Stimulated activated CD4-positive, alpha-beta T cell treated with anti-CD3 and anti-CD28 coated beads, Interleukin-12 subunit alpha, Interleukin-12 subunit beta, amount 100 ng/mL, for 24 hours (primary cell): Measurements from ENCODE around the gene PRR7.

Experiments
- DNase-seq, 2 experiments: peaks; one replicate each; pipeline ENCODE4 v3.0.0-alpha.2; 2020; ENCODE audit warnings: low read depth in 2 of 2

PRR7 gene

DNA sequence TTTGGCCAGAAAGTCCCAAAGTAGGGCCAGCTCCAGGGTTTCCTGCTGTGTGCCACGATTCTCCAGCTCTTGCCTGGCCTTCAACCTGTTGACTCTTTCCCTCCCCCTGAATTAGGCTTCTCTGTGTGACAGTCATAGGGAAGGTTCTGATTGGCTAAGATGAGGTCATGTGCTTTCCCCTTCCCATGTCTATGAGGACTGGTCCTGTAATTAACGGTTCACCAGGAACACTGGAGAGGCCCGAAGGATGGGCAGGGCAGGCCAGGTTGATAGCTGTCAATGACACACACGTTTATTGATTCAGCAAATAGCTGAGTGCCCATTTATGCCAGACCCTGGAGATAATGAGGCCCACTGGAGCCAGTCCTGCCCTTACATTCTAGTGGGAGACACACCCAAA lies 9.0 kb upstream of the PRR7 start:
- no peak for DNase-seq

DNA sequence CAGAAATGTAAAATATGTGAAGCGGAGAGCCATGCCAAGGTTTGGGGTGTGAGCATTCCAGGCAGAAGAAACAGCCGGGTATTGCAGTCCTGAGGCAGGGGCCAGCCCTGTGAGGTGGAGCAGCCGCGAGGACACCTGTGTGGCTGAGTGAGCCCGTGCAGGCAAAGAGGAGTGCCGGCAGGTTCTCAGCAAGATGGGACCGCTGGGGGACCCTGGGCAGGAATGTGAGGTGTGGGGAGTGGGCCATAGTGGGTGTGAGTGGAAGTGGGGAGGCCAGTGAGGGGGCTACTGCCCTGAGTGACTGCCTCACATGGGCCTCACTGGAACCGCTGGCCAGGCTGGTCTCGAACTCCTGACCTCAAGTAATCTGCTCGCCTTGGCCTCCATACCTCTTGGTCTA lies 8.1 kb upstream of the PRR7 start:
- no peak for DNase-seq

DNA sequence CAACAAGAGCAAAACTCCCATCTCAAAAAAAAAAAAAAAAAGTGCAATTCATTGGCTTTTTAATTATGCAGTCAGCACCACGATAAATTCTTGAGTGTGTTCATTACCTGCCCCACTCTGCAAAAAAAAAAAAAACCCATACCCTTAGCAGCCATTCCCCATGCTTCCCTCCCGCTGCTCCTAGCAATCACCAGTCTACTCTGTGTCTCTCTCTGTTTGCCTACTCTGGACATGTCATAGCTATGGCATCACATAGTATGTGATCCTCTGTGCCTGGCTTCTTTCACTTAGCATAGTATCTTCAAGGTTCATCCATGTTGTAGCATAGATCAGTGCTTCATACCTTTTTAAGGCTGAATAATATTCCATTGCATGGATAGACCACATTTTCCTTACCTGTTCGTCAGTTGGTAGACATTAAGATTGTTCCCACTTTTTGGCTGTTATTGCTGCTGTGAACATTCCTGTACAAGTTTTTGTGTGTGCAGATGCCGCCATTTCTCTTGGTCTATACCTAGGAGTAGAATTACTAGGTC lies 7.0 kb upstream of the PRR7 start:
- DNase-seq = no peak

DNA sequence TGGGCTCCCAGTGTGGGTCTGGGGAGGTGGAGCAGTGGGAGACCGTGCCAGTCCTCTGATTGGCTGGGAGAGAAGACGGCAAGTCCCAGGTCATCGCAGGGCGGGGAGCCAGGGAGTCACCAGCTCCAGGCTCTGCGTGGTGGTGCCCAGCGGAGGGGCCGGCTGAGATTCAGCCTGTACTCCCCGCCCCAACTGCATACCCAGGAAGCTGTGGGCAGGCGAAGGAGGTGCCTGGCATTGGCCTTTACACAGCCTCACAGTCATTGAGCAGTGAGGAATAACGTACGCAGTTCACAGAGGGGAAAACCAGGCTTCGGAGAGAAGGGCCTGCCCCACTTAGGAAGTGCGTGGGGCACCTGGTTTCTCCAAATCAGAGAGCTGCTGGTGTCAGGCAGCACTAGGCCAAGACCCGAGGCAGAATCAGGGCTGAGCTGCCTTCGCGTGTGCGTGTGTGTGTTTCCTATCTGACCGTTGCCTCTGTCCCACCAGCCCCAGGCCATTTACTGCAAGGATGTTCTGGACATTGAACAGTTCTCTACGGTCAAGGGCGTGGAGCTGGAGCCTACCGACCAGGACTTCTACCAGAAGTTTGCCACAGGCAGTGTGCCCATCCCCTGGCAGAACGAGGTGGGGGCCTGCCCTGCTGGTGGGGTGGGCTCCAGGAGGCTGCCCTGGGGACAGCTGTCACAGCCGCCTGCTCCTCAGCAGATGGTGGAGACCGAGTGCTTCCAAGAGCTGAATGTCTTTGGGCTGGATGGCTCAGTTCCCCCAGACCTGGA lies 6.2 kb upstream of the PRR7 start:
- no peak for DNase-seq

DNA sequence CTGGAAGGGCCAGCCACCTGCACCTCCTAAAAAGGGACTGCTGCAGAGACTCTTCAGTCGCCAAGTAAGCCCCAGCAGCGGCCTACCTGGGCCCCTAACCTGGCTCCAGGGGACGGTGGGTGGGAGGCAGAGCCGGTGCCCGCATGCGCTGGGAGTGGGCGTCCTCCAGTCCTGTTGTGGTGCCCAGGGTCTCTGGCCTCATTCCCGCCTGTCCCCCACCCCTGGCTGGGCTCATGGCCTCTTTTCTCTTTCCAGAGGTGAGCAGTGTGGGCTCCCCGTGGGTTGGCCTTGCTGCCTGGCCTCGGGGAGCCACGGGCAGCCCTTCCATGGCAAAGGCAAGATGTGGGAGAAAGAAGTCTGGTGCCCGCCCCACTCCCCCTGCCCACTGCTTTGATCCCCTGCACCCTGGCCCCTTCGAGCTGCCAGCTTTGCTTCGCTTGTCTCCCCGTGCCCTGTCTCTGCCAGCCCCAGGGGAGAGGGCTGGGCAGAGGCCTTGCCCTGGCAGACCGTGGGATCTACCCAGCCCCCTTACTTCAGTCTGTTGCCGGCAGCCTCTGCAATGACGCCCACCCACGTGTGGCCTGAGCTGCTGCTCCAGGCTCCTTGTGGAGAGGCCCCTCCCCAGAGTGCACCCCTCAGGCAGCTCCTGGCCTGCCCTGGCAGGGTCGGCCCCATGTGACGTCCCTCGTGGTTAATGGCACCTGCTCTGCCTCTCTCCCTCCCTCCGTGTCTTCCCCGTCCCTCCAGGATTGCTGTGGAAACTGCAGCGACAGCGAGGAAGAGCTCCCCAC lies 5.4 kb upstream of the PRR7 start:
- no peak for DNase-seq

DNA sequence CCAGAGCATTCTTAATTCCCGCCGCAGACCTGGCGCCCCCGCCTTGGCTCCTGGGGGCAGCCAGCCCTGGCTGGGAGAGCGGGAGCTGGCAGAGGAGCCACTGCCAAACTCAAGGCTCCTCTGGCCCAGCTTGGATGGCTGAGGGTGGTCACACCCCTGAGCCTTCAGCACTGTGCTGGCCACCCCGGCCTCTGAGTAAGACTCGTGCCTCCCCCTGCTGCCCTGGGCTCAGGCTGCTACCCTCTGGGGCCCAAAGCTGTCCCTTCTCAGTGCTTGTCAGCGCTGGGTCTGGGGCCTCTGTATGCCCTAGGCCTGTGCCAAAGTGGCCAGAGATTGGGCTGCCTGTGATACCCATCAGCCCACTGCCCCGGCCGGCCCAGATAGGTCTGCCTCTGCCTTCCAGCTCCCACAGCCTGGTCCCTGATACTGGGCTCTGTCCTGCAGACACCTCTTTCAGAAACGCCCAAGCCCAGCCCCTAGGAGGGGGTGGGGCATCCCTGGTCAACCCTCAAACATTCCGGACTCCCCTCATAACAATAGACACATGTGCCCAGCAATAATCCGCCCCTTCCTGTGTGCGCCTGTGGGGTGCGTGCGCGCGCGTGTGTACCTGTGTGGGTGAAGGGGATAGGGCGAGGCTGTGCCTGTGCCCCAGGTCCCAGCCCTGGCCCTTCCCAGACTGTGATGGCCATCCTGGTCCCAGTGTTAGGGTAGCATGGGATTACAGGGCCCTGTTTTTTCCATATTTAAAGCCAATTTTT lies 4.4 kb upstream of the PRR7 start:
- DNase-seq = no peak

DNA sequence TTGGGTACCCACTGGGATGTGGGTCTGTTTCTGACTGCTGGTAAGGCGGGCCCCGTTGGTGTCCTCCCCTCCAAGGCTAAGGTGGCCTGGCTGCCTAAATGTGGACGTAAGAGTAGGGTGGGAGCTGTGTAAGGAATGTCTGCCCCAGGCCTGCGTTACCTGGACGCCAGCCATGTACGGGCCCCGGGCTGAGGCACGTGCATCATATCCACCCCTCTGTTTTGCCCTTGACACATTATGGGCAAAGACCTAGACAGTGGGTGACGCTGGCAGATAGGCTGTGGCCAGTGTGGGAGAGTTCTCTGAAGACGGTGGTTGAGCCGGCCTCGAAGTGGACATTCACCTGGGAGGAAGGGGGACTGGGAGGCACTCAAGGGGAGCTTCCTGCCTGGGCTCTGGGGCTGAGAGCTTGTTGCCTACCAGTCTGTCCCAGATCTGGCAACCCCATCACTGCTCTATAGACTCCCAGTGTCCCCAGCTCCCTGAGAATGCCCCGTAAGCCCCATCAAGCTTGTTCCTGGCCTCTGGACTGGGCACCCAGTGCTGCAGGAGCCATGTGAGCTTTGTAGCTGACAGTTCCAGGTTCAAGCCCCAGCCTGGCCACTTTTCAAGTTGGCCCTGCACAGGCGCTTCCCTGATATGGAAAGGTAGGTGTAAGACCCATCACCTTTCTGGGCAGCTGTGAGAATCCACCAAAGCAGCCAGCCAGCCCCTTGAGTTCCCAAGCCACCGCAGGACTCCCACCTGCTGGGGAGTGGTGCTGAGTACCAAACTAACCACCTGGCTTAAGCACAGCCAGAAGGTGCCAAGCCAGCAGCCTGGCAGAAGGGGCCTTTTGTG lies 3.2 kb upstream of the PRR7 start:
- no peak for DNase-seq

DNA sequence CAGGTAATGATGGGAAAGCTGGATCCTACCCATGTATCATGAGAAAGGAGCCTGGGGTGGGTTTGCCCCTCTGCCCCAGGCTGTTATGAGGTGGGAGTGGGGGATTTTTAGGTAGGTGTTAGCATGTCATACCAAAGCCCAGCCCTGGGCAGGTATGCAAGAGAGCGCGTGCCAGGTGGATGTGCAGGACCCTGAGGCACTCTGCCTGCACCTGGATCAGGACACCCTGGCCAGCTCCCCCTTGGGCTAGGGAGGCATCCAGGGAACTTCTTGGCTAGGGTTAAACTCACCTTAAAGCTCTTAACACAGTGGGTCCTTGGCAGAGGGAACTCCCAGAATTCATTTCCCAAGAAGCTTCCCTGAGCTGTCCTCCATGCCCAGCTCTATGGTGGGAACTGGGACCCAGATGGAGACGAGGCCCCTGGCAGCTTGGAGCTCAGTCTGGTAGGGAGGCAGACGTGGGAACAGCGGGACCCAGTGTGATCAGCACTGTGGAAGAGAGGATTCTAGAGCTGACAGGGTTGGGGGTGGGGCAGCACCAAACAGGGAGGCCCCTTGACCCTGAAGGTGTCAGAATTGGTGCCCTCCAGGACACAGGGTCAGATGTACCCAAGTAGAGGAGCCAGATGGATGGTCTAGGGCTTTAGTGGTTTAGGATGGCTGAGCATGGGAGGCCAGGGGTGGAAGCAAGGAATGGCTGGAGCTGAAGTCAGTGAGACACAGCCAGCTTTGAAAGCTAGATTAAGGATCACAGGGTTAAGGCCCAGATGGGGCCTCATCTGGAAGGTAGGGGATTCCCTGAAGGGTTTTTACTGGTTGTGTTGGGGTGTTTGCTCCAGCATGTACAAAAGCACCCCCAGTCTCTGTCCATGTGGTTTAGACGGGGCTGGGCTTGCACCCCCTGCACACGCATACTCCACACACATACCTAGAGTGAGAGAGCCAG lies 2.2 kb upstream of the PRR7 start:
- no peak for DNase-seq

DNA sequence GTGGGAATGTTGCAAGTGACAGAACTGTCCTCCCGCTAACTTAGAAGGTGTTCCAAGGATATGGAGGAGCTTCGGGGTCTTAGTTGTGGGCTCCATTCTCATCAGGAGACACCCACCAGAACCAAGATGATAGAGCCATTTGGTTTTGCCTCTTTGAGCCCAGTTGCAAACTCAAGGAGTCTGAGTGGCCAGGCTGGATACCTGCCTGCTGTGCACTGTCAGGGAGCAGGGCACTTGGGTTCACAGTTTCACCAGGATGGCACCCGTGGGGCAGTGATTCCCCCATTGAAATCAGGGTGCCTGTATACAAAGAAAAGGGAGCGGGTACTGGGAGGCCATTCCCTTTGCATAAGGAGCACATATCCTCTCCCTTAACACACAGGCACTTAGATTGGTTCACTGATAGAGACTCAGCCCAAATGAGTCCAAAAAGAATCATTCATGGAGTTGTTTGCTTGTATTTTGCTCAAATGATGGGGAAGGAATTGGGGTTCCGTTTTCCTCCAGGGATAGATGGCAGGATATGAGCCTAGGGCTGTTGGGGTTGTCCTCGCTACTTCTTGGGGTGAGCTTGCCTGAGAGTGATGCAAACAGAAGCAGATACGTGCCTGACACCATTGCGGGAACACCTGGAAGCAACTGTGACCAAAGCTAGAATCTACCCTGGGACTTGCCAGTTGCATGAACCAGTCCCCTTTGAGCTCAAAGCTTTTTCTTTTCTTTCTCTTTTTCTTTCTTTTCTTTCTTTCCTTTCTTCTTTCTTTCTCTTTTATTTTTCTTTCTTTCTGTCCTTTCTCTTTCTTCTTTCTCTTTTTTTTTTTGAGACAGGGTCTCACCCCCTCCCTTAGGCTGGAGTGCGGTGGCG lies 1.3 kb upstream of the PRR7 start:
- no peak for DNase-seq

DNA sequence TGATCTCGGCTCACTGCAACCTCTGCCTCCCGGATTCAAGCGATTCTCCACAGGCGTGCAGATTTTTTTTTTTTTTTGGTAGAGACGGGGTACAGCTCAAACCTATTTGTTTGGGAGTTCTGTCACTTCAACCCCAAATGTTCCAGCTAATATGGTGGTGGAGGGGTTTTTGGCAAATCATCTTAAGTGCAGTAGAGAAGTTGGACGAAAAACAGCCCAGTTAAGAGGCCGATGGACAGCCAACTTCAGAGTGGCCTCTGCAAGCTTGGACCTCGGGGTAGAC lies 756 bp upstream of the PRR7 start:
- DNase-seq = no peak

DNA sequence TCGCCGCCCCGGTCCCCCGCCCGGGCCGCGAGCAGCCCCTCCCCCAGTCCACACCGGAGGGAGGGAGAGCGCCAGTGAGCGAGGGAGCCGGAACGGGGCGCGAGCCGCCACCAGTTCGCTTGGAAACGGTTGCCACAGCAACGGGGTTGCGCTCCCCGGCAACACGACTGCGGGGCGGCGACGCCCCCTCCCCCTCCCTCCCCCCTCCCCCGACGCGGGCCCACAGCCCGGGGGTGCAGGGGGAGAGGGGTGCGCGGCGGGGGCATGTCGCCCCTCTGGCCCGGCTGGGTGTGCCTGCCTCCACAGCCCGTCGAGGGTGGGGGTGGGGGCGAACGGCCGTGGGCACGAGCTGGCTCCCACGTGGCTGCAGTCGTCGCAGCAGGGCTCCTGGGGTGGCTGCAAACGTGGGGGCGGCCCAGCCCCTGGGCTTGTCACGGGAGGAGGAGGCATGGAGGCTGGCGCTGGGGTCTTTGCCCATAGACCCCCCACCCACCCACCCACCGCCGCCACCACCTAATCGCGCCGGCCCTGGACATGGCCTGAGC lies 524 bp downstream of the PRR7 start:
- DNase-seq = peak in 1 of 2 experiments; percentile 56

DNA sequence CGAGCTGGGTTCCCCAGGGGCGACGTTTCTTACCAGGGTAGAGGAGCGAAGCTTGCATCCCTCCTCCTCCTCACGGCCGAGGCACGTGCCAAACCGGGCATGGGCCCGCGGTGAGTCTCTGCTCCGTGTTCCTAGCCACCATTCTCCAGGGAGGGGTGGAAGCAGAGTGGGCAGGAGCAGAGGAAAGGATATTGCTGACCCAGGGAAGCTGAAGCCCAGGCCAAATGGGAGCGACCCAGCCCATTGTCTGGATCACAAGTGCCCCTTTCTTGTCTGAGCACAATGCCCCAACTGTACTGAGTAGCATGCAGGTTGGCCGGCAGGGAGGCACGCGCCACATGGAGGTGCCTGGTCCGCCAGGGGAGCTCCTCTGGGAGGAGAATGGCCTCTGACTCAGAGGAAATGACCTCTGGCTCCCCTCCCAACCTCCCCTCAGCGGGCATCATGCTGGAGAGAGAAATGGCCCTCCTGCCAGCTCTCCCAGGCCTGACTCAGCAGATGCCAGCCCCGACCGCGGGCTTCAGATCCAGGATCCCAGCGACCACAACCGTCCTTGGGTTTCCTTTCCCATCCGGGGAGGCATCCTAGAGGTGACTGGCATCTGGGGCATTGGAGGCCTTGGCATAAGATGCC lies 1.1 kb downstream of the PRR7 start:
- no peak for DNase-seq

DNA sequence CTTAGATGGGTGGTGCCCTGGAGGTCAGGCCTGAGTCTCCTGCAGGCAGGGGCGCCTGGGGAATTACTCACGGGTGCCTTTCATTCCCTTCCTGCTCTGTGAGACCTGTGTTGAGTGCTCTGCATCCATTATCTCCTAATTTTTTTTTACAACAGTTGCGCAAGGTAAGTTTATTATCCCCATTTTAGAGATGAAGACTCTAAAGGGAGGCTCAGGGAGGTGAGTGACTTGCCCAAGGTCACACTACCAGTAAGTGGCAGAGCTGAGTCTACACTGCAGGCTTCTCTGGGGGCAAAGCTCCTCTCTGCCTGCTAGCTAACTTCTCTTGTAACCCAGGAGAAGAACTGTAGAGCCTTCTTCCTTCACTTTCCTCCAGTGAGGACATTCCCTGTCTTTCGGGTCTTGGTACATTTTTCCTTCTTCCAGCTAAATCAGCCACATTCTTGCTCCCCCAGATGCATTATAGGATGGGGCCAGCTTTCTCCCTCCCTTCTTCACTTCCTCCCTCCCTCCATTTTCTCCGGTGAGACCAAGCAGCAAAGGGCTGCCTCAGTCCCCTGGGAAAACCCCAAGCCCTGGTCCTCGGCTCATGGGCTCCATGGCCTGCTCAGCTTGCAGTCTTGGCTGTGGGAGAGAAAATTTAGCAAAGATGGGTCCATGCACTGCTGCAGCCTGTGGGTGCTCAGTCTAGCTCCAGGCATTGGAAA lies 1.8 kb downstream of the PRR7 start:
- no peak for DNase-seq

DNA sequence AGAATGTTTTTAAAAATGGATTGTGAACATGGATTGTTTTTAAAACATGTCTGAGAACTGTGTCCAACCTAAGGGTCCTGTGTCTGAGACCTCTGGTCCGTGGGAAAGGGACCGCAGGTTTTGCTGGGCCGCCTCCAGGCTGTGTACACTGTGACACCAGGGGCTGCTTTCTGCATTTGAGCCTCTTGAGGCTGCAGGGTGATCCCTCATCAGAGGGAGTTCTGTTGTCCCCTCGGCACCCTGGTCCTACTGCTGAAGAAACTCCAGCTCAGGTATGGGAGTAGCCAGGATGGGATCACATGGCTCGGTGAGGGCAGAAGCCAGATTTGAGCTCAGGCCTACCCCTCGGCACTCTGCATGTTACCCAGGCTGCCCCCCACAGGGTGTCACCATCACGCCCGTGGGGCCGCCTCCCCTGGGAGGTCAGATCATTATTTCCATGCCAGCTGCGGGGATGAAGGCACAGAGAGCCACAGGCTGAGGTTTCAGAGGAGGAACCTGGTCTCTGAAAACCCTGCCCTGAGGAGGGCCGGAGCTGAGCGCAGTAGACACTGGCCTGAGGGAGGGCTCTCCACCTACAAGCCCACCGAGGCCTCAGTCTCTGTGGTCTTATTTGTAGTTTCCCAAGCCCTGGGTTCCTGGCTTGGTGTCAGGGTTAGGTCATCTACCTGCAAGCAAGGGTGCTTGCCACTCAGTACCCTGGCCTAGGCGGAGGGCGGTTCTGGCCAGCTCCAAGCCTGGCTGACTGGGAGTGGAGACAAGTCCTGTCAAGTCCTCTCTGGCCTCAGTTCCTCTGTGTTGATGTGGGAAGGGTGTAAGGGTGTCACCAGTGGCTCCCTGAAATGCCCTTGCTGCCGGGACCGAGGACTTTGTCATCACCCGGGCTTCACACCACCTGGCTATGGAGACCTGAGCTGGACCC lies 2.8 kb downstream of the PRR7 start:
- no peak for DNase-seq

DNA sequence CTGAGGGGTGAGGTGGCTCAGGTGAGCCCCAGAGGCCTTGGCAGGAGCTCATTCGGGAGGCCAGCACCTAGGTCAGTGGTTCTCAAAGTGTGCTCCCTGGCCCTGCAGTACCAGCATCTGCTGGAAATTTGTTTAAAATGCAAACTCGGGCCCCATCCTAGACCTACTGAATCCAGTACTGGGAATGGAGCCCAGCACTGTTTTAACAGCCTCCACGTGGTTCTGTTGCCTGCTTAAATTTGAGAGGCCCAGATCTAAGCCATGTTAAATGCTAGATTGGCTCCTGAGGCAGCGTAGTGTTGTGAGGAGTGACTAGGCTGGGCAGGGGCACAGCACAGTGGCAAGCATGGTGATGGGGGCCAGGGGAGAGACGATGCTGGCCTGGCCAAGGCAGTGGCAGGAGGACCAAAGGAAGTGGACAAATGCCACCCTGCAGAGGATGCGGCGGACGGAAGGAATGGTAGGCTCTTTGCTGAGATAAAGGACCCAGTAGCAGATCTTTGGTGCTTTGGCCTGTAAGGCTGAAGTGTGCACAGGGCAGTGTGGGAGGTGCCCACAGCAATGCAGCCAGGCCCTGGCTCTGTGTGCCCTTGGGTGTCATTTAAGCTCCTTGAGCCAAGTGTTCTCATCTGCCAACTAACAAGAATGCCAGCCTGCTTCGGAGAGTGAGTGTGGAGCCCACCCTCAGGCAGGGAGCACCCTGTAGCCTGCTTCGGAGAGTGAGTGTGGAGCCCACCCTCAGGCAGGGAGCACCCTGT lies 4.2 kb downstream of the PRR7 start:
- DNase-seq = no peak
